Stimulated activated CD8-positive, alpha-beta memory T cell treated with anti-CD3 and anti-CD28 coated beads, Interleukin-12 subunit alpha, Interleukin-12 subunit beta, amount 100 ng/mL, for 24 hours (primary cell): ENCODE measurements around the gene HOXB1.
"Not testable (repeated sequence)": the region's sequence is repeated elsewhere in the genome, so short reads cannot be mapped to it uniquely, and the experiment has no call there.

ENCODE experiments used
- DNase-seq: peaks from one replicate; pipeline ENCODE4 v3.0.0-alpha.2; 2020; ENCODE audit errors: extremely low read depth

Gene HOXB1

GRCh38 chr17:48543107-48543853 lies 12.5 kb upstream of the HOXB1 start:
- no peak for DNase-seq

- DNase-seq: no peak
Observed at GRCh38 chr17:48542698-48543106, 11.9 kb upstream of the HOXB1 start.

- no peak for DNase-seq
Observed at GRCh38 chr17:48542114-48542656, 11.4 kb upstream of the HOXB1 start.

- DNase-seq: no peak
Observed at GRCh38 chr17:48541577-48542113, 10.8 kb upstream of the HOXB1 start.

- no peak for DNase-seq
Observed at GRCh38 chr17:48541036-48541576, 10.3 kb upstream of the HOXB1 start.

- no peak for DNase-seq
Observed at GRCh38 chr17:48540213-48540612, 9.4 kb upstream of the HOXB1 start.

- no peak for DNase-seq
Observed at GRCh38 chr17:48539177-48539576, 8.4 kb upstream of the HOXB1 start.

GRCh38 chr17:48537316-48537715 lies 6.5 kb upstream of the HOXB1 start:
- DNase-seq: no peak

- not testable (repeated sequence) for DNase-seq
Observed at GRCh38 chr17:48535793-48536559, 5.2 kb upstream of the HOXB1 start.

- no peak for DNase-seq
Observed at GRCh38 chr17:48532261-48532660, 1.4 kb upstream of the HOXB1 start.

- DNase-seq: no peak
Observed at GRCh38 chr17:48530208-48530886, 464 bp downstream of the HOXB1 start.

GRCh38 chr17:48529683-48530009 lies 1.2 kb downstream of the HOXB1 start:
- DNase-seq: no peak

GRCh38 chr17:48528936-48529682 lies 1.7 kb downstream of the HOXB1 start:
- DNase-seq: no peak

- DNase-seq: no peak
Observed at GRCh38 chr17:48528153-48528935, 2.5 kb downstream of the HOXB1 start.

GRCh38 chr17:48527547-48527932 lies 3.3 kb downstream of the HOXB1 start:
- no peak for DNase-seq

- no peak for DNase-seq
Observed at GRCh38 chr17:48526608-48527546, 3.9 kb downstream of the HOXB1 start.

GRCh38 chr17:48523010-48523409 lies 7.8 kb downstream of the HOXB1 start:
- no peak for DNase-seq

- DNase-seq: no peak
Observed at GRCh38 chr17:48522031-48522653, 8.7 kb downstream of the HOXB1 start.

- no peak for DNase-seq
Observed at GRCh38 chr17:48520631-48521079, 10.2 kb downstream of the HOXB1 start.
